Thyroid gland (tissue), 4 donors: Measurements from ENCODE around the gene WDR81. TPM values are rescaled to one million over a fixed set of nuclear protein-coding genes. Genes with fewer than 3 reads are reported as not detected.
"Not testable (repeated sequence)": the region's sequence is repeated elsewhere in the genome, so short reads cannot be mapped to it uniquely, and the experiment has no call there.

Experiments
- DNase-seq, 2 donors: peaks; one replicate each; pipeline ENCODE4 v3.0.0-alpha.2; 2019
- H3K27ac ChIP-seq, 3 donors: fragments of 200-600 bp; sonication (generic); 1 replicate in 2 of 3; 2 replicates in 1 of 3; pipeline ENCODE4 v1.5.1; 2016 to 2019; ENCODE audit warnings: mild to moderate bottlenecking in 1 of 3, moderate library complexity in 1 of 3
- H3K27me3 ChIP-seq: fragments of 200-600 bp; sonication (generic); one replicate; pipeline ENCODE4 v1.5.1; 2019
- H3K36me3 ChIP-seq, 2 donors: fragments of 200-600 bp; sonication (generic); one replicate each; pipeline ENCODE4 v1.5.1; 2016 to 2019
- H3K4me1 ChIP-seq, 2 donors: fragments of 200-600 bp; sonication (generic); one replicate each; pipeline ENCODE4 v1.5.1; 2017 to 2019
- H3K4me3 ChIP-seq, 3 donors: fragments of 200-600 bp; sonication (generic); replicated peaks in 1 of 3; 1 replicate in 2 of 3; 2 replicates in 1 of 3; pipeline ENCODE4 v1.5.1; 2016; ENCODE audit warnings: mild to moderate bottlenecking in 1 of 3
- H3K9me3 ChIP-seq: fragments of 200-600 bp; sonication (generic); one replicate; pipeline ENCODE4 v1.5.1; 2017
- POLR2A ChIP-seq, 2 donors: fragments of 450-650 bp; IDR thresholded peaks; one replicate each; pipeline ENCODE4 v1.6.1; 2017; ENCODE audit warnings: antibody characterized with exemption in 2 of 2, mild to moderate bottlenecking in 2 of 2, moderate library complexity in 1 of 2
- WGBS, 2 donors: methylation state at CpG; one replicate each; pipeline ENCODE4 v1.1.5; 2017; 5-methylcytosine and 5-hydroxymethylcytosine counted together
- intact Hi-C: fragments of 100-400 bp; cut with DNase I; formaldehyde crosslinking; loops from one replicate; pipeline ENCODE4 v1.15.1; 2023
- total RNA-seq, 4 donors: library from RNA; depleted of rRNA; stranded (reverse); fragments of >200 nt; gene quantifications; one replicate each; pipeline ENCODE4 v1.2.3, GENCODE V29; 2016
- TF ChIP-seq, protein P1 (sequence below), 6 experiments: fragments of 200-600 bp in 3 of 6; fragments of 450-650 bp in 3 of 6; sonication (generic) in 3 of 6; IDR thresholded peaks; one replicate each; pipeline ENCODE4 v1.5.1; 2016 to 2019; ENCODE audit warnings: antibody characterized with exemption in 6 of 6, mild to moderate bottlenecking in 2 of 6, inconsistent platforms in 1 of 6, moderate library complexity in 1 of 6

The WDR81 gene
- total RNA-seq, 4 donors from 2014 or later: 25.6 to 31.0 (median 30.3) TPM

DNA sequence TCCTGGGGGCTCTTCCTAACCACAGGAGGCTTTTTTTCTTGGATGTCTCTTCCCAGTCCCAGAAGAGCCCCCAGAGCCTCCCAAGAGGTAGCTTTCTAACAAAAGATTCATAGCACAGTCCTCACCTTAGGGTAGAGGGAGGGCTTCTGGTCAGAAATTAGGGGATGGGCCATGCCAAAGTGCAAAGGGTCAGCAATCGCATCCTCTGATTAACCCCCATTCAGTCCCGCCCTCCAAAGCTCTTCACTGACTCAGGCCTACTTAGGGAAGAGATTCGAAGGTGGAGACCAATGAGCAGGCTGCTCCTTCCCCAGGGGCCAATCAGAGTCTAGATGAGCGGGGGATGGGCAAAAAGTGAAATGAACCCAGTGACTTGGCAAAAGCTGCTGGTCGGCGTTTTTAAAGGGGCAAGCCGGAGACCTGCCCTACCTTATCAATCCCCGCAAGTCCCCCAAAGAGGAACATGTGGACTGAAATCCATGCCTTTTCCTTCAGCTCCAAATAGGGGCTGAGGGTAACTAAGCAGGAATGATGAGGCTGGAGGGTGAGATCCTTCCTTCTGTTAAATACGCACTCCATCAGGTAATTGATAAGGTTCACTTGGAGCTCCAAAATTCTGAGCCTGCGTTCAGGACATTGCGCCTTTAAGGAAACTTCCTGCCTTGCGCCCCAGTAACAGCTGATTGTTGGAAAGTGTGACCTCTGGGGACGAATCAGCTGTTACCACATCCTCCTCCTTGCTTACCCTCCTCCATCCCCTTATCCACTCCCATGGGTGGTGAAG, 7.4 kb upstream of the WDR81 start:
- H3K27me3 ChIP-seq: no peaks in the 10 kb centered on the region
- 1% methylated on average over 12 to 13 of the region's 13 CpGs for WGBS, 2 donors
- peak; percentile 97 for DNase-seq
- H3K9me3 ChIP-seq: no peaks in the 10 kb centered on the region
- peaks cover 15 to 19% of the 10 kb centered on the region in 2 donors for H3K36me3 ChIP-seq
- TF ChIP-seq, protein P1, sequence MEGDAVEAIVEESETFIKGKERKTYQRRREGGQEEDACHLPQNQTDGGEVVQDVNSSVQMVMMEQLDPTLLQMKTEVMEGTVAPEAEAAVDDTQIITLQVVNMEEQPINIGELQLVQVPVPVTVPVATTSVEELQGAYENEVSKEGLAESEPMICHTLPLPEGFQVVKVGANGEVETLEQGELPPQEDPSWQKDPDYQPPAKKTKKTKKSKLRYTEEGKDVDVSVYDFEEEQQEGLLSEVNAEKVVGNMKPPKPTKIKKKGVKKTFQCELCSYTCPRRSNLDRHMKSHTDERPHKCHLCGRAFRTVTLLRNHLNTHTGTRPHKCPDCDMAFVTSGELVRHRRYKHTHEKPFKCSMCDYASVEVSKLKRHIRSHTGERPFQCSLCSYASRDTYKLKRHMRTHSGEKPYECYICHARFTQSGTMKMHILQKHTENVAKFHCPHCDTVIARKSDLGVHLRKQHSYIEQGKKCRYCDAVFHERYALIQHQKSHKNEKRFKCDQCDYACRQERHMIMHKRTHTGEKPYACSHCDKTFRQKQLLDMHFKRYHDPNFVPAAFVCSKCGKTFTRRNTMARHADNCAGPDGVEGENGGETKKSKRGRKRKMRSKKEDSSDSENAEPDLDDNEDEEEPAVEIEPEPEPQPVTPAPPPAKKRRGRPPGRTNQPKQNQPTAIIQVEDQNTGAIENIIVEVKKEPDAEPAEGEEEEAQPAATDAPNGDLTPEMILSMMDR (IDR thresholded peaks at IDR 0.05): peak in 2 of 6 experiments; percentile 15 to 22
- peak in 1 of 2 donors; percentile 51 for TF ChIP-seq POLR2A (IDR thresholded peaks at IDR 0.05)
- peak overlapping the region; percentile 34 to 54 (median 45) for H3K4me3 ChIP-seq
- peak overlapping the region; percentile 98 to 99 (median 99) for H3K27ac ChIP-seq
- H3K4me1 ChIP-seq: peaks cover 9 to 39% of the 10 kb centered on the region in 2 donors
- intact Hi-C loops: loop anchor here (10.0 kb wide), 1 partner anchor 142 kb away; no protein-coding TSS in a partner anchor

DNA sequence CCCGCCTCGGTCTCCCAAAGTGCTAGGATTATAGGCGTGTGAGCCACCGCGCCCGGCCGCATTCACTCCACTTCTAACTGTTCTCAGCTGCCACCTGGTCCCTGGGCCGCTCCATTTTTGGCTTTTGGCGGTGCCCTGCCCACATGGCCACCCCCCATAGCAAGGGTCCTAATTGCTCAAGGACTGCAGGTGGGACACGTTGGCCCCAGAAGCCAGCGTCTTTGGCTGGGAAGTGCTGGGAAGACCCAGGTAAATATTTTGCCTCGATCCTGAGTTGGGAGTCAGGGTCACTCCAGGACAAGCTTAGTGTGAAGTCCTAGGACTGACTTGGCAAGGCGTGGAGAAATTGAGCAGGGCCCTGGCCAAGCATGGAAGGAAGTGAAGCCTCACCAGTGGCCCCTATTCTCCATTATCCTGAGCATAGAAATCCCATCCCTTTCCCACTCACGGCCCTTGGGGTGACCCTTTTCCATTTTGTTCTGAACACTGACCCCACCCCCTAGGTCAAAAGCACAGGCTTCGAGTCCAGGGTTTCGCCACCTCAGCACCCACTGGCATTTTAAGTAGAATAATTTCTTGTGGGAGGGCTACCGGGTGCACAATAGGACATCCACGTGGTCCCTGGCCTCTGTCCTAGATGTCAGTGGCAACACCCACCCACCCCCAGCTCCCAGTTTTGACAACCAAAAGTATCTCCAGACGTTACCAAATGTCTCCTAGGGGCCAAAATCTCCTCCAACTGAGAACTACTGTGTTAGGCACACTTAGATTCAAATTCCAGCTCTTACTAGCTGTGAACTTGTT, 5.9 kb upstream of the WDR81 start:
- Histone ChIP-seq H3K4me1 (peaks cover 7 to 29% of the 10 kb centered on the region in 2 donors), H3K9me3 (no peaks in the 10 kb centered on the region), H3K27me3 (no peaks in the 10 kb centered on the region), H3K27ac (peak overlapping the region; percentile 98 to 99 (median 99)), H3K4me3 (no peak overlapping the region), H3K36me3 (peaks cover 0 to 4% of the 10 kb centered on the region in 2 donors)
- no peak for TF ChIP-seq POLR2A (IDR thresholded peaks at IDR 0.05)
- TF ChIP-seq, protein P1 (IDR thresholded peaks at IDR 0.05): no peak
- DNase-seq: peak in 1 of 2 donors; percentile 37
- intact Hi-C loops: loop anchor here (10.0 kb wide), 1 partner anchor 144 kb away; no protein-coding TSS in a partner anchor
- WGBS, 2 donors: 80% methylated on average over 17 to 19 of the region's 19 CpGs

DNA sequence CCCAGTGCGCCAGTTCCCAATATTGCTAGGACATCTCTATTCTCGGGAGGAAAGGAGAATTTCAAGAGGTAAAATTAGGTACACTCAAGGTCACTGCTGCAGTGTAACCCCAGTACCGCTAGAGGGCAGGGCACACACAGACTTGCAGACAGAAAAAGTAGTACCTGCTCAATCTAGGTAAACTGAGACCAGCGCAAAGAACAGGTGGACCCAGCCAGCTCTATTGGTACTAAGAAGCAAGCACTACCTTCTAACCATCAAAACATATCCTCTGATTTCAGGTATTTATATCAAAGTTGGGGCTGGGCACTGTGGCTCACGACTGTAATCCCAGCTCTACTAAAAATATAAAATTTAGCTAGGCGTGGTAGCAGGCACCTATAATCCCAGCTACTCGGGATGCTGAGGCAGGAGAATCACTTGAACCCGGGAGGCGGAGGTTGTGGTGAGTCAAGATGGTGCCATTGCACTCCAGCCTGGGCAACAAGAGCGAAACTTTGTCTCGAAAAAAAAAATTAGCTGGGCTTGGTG, 3.6 kb upstream of the WDR81 start:
- Histone ChIP-seq H3K4me3 (no peak overlapping the region), H3K27me3 (no peaks in the 10 kb centered on the region), H3K9me3 (no peaks in the 10 kb centered on the region), H3K27ac (peak overlapping the region in 1 of 3 donors; percentile 64), H3K36me3 (no peaks in the 10 kb centered on the region), H3K4me1 (peaks cover 14 to 37% of the 10 kb centered on the region in 2 donors)
- no peak for TF ChIP-seq POLR2A (IDR thresholded peaks at IDR 0.05)
- TF ChIP-seq, protein P1 (IDR thresholded peaks at IDR 0.05): peak; percentile 95 to 97 (median 96)
- peak; percentile 75 to 82 for DNase-seq
- 40 to 41% methylated on average over 11 of the region's 11 CpGs for WGBS, 2 donors
- intact Hi-C loops: loop anchor here (5.0 kb wide), 1 partner anchor 321 kb away; the partner anchor contains the start of gene OVCA2

DNA sequence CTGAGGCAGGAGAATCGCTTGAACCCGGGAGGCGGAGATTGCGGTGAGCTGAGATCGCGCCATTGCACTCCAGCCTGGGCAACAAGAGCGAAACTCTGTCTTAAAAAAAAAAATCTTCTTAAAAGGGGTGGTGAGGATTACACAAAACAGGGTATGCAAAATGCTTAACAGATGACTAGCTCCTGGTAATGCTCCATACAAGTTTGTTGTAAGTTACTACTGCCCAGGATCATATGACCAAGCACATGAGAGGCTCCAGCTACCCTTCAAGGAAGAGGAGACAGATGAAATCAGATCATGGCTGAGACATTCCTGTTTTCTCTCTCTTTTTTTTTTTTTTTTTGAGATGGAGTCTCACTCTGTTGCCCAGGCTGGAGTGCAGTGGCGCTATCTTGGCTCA, 2.5 kb upstream of the WDR81 start:
- H3K27me3 ChIP-seq, H3K36me3 ChIP-seq, DNase-seq, H3K9me3 ChIP-seq, H3K4me3 ChIP-seq: not testable (repeated sequence)
- WGBS, 2 donors: 88 to 97% methylated on average over 8 of the region's 8 CpGs
- H3K4me1 ChIP-seq: peaks cover 14 to 37% of the 10 kb centered on the region in 2 donors
- intact Hi-C loops: loop anchor here (5.0 kb wide), 1 partner anchor 320 kb away; the partner anchor contains the start of gene OVCA2
- peak overlapping the region in 1 of 3 donors; percentile 91 for H3K27ac ChIP-seq
